Superior temporal gyrus (tissue), 1 donor: Measurements from ENCODE around the gene SNRK.
A peak's percentile ranks its signal among the peaks of the same experiment; 100 is the strongest.

Experiments used
- DNase-seq: peaks from one replicate; pipeline ENCODE4 v3.0.0-alpha.2; 2016; ENCODE audit errors: extremely low spot score

The SNRK gene

GRCh38 chr3:43273416-43273815, 12.9 kb upstream of the SNRK start:
- no peak for DNase-seq

GRCh38 chr3:43279082-43279481, 7.3 kb upstream of the SNRK start:
- DNase-seq, result no peak

- no peak for DNase-seq
Observed at GRCh38 chr3:43279532-43279931, 6.8 kb upstream of the SNRK start.

- DNase-seq, result no peak
Observed at GRCh38 chr3:43281020-43281419, 5.3 kb upstream of the SNRK start.

- DNase-seq, result no peak
Observed at GRCh38 chr3:43284171-43284570, 2.2 kb upstream of the SNRK start.

- DNase-seq, result no peak
Observed at GRCh38 chr3:43285644-43286043, 696 bp upstream of the SNRK start.

- DNase-seq, result peak; percentile 49
Observed at GRCh38 chr3:43286841-43287499, 630 bp downstream of the SNRK start.

- no peak for DNase-seq
Observed at GRCh38 chr3:43287500-43287873, 1.1 kb downstream of the SNRK start.

GRCh38 chr3:43288366-43288765, 2.0 kb downstream of the SNRK start:
- peak; percentile 22 for DNase-seq

GRCh38 chr3:43288850-43289249, 2.5 kb downstream of the SNRK start:
- no peak for DNase-seq

GRCh38 chr3:43289401-43289800, 3.1 kb downstream of the SNRK start:
- no peak for DNase-seq

GRCh38 chr3:43289841-43290470, 3.6 kb downstream of the SNRK start:
- no peak for DNase-seq

- no peak for DNase-seq
Observed at GRCh38 chr3:43290956-43291355, 4.6 kb downstream of the SNRK start.

- no peak for DNase-seq
Observed at GRCh38 chr3:43291546-43291945, 5.2 kb downstream of the SNRK start.

- no peak for DNase-seq
Observed at GRCh38 chr3:43294975-43295374, 8.6 kb downstream of the SNRK start.

GRCh38 chr3:43296565-43296964, 10.2 kb downstream of the SNRK start:
- DNase-seq, result no peak

GRCh38 chr3:43298292-43298691, 12.0 kb downstream of the SNRK start:
- DNase-seq, result no peak

GRCh38 chr3:43298761-43299160, 12.4 kb downstream of the SNRK start:
- DNase-seq, result no peak

- no peak for DNase-seq
Observed at GRCh38 chr3:43302116-43302880, 16.0 kb downstream of the SNRK start.

GRCh38 chr3:43304126-43304525, 17.8 kb downstream of the SNRK start:
- DNase-seq, result no peak

- DNase-seq, result no peak
Observed at GRCh38 chr3:43307226-43307625, 20.9 kb downstream of the SNRK start.

GRCh38 chr3:43307649-43308048, 21.3 kb downstream of the SNRK start:
- DNase-seq, result no peak
